ENCODE results near the gene CORO1C.

Gene CORO1C

DNA sequence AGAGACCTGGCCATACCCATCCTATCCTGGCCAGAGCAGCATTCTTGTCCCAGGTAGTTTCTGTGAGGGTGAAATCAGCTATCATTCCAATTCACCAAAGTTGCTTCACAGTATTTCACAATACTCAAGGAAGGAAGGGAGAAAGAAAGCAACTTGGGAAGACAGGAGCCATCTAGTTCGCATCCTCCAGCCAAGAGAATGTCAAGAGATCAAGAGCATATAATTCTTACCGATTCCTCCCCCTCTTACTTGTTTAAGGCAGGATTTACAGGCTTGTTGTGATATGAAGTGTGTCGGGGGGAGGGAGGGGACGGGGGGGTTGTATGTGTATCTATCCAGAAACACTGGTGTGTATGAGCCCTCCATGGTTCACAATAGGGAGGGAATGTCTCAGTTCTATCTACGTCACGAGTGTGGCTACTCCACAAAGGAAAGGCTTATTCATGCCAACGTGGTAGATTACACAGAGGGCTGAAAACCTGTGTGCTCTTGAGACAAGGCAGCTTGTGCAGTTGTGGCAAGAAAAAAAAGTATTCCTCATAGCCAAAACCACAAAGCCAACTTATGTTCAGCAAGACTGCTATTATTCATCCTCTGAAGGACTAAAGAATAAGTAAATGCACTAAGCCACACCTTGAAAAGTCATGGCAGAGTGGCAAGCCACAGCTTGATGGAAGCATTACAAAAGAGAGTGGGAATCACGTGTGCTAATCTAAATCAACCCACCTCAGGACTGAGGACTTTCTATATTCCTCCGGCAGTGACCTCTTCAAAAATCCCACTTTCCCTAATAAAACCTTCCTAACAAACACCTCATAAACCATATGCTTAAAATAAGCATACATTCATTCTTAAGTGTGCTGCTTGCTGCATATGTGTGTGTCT is 35.0 kb downstream of the CORO1C start:
- DNase-seq: peak; percentile 62

DNA sequence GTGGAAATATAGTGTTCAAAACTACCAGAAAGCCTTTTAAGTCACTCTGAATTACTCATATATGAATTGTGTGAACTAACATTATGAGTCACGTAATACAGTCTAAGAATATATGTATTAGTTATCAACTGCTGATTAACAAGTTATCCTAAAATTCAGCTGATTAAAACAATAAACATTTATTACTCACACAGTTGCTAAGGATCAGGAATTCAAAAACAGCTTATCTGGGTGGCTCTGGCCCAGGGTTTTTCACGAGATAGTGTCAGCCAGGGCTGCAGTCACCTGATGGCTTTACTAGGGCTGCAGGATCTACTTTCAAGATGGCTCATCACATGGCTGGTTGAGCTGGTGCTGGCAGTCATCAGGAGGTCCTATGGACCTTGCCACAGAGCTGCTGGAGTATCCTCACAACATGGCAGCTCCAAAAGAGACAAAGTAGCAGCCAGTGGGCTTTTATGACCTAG is 36.5 kb downstream of the CORO1C start:
- DNase-seq: peak; percentile 39

DNA sequence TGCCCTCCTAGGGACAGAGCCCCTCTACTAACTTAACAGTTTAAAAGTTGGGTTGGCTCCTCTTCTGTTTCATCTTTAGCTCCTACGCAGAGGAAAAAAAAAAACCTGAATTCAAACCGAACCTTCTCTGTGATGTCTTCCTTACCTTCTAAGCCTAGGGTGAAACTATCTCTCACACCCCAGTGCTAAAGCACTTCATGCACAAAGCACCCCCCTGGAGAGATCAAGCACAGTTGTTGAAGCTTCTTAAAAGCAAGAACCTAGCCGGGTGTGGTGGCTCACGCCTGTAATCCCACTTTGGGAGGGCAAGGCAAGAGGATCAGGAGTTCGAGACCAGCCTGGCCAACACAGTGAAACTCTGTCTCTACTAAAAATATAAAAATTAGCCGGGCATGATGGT is 37.6 kb downstream of the CORO1C start:
- no peak for DNase-seq

DNA sequence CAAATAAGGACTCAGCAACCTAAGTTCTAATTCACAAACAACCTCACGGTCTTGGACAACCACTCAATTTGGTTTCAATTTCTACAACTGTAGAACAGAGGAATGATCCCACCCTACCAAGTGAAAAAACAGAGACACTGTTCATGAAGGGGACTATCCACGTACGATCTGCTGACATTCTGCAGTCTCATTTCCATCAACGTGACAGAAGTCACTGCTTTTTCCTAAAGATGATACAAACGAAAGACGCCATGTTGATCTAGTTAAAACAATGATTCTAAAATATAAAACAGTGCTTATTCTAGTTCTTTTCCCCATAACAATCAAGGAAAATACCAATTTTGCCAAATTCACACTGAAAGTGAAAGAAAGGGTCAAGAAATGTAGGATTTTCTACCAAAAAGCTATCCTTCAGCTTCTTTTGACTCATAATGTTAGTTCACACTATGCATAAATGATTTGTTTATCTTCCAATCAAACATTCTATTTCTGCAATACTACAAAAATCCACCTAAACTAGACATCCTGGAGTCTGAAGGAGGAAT is 38.1 kb downstream of the CORO1C start:
- DNase-seq: no peak

DNA sequence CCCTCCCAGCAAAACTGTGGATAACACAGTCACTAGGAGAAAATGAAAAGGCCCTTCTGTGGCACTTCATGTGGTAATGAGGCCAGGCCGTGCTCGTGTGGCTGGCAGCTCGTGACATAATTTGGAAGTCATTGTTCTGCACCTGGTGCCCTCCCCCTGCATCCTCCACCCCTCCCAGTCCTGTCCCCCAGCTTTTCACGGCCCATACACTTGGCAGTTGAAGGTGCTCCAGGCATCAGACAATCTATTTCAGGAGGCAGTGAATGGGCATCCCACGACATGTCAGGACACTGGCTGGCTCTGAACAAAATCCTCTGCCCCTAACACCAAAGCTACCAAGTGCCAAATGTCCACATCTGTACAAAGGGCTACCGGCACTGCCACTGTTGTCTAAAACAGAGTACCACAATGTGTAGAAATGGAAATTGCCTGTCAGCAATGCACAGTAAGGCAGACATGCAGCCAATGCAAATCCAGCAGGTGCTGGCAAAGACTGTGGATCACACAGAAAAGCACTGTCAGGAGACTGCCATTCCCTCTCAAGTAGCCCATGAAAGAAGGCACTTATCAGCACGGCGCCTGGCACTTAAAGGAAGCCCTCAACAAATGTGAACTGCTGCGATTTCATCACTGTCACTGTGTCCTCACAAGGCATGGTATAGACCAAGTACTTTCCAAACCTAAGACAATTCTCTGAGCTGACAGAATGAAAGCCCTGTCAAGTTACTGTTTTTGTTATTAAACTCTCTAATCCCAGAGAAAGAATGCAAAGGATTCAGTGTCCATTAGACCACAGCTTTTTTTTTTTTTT is 39.1 kb downstream of the CORO1C start:
- DNase-seq: no peak

DNA sequence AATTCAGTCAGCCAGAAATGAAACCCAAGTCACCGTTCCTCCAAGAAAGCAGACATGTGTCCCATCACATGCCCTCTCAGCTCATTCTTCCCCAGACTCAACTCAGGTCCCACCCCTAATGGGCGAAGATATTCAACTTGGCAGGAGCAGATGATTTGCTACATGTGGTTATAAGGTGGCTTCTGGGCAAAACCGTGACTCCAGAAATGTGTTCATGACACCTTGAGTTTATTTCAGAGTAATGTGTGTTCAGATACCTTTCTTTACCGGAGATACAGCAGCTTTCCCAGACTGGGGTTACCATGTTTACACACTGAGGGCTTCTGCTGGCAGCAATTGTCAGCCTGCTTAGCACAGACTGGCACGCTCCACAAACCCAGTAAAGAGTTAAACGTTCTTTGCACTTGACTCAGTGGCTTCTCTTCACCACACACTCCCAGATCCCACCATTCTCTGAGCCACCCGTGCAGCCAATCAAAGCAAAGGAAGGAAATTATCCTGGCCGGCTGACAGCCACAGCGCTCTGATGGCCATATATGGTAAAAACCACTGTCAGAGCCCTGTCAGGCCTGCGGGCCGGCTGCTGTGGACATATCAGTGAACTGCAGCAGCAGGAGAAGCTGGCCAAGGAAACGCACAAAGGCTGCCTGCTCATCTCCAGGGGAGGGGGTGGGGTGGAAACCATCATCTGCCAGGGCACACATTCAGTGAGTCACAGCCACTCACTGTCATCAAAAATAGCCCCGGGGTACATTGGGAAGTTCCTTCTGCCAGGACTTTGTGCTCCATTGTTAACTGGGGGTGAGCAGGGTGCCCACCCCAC is 39.9 kb downstream of the CORO1C start:
- DNase-seq: peak; percentile 81

DNA sequence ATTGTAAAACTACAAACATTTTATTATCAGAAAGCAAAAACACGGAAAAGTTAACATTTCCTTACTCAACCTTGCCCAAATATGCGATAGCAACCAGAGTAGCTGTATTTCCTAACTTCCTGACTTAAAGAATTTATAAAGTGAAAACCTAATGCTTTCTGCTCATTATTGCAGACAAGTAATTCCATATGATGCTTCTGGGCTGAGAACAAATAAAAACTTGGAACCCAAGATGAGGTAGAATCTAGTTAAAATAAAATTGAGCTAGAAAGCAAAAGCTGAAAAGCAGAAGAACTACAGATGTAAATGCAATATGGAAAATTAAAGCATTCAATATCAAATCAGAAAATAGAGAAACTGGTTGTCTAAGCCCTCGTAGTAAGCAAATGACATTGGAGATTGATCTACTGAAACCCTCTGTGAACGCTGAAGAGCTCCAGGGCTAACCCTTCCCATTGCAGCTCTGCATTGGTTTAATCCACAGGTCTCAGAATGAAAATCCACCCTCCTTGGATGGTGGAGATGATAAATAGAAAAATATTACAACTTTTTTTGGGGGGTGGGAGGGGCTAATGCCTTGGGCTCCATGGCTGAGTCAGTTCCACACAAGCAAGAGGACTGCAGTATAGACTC is 40.7 kb downstream of the CORO1C start:
- DNase-seq: no peak

DNA sequence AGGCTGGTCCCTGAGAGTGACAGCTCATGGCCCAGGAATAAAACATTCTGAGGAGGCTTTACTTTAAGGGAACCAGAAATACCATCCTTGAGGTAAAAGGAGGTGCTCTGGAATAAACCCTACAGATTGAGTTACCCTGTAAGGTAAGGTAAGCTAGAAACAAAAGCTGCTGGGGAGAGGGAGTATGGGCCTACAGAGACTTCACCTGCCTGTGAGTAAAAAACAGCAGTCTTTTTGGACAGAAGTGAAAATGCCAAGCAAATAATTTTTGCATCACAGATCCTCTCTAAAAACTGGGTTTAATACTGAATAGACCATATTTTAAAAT is 41.2 kb downstream of the CORO1C start:
- DNase-seq: no peak

DNA sequence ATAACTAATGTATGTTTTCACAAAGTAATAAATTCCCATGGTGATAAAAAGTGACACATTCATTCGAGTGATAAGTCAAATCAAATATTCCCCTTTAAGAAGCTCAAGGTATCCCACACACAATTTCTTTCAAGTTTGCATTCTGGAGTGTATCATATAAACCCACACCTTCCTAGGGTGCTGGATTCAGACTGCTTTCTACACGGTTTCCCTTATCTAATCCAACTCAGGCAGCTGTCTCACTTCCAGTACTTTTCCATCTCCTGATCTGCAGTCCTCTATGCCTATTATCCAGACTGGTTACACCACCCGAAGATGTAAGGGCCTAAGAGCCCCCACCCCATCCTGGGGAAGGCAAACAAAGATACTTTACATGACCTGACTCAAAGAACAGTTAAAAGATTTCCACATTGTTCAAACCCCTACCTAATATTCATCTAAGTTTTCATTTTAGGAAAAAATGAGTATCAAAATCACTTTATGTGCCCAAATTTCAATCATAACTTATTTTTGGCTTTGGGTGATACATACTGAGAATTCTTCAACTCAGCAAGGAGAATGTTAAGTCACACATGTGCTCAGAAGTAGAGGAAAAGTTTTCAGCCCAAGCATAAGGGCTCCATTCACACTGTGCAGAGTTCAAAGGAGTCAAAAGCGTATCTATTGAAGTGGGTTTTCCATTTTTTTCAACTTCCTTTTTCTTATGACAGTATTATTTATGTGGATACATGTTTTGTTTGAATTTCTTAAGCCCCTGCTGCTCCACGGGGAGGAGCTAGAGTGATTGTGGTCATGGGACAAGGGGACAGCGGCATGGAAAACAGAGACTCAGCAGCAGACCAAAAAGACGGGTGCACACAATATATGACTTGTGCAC is 41.8 kb downstream of the CORO1C start:
- peak; percentile 50 for DNase-seq

DNA sequence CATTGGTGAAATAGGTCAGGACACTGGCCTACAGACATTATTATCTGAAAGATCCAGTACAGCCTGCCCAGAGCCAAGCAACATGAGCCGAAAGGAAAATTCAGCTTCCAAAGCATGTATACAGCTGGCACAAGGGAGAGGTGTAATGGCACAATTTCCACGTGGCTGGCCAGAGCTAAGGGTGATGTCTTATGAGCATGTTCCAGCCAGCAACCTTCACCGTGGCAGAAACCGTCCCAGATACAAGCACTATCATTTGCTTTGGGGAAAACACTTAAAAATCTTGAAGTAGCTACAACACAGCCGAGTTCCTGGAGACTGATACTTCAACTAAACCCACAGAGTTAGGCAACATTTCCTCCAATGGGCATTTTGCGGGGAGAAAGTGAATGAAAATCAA is 44.5 kb downstream of the CORO1C start:
- no peak for DNase-seq

DNA sequence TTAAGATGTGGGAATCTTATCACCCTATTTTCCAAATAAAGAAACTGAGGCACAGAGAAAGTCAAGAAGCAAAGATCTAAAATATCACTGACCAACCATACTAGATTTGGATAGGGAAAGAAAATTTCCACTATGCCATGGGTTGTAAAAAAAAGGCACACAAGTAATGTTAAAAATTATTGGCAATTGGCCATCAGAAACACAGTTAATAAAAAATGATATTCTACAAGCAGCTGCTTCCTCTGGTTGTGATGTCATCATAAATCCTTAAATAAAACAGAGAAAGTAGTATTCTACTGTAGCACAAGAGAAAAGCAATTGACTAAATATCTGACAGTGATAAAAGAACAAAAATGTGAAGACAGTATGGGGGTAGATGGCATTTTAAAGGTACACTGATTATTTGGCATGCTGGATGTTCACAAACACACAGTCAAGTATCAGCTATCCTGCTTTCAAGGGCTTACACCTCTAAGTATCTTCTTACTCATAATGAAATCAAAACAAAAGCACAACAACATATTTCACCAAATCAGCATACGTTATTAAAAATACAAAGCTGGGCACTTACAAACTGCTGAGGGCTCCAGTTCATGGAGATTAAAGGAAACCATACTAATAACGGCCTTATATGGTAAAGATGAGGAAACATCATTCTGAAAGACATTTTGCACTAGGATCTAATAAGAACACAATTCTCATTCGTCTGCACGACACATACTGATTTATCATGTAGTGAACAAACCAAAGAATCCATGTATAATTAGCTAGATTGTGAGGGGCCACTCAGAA is 45.7 kb downstream of the CORO1C start:
- no peak for DNase-seq

DNA sequence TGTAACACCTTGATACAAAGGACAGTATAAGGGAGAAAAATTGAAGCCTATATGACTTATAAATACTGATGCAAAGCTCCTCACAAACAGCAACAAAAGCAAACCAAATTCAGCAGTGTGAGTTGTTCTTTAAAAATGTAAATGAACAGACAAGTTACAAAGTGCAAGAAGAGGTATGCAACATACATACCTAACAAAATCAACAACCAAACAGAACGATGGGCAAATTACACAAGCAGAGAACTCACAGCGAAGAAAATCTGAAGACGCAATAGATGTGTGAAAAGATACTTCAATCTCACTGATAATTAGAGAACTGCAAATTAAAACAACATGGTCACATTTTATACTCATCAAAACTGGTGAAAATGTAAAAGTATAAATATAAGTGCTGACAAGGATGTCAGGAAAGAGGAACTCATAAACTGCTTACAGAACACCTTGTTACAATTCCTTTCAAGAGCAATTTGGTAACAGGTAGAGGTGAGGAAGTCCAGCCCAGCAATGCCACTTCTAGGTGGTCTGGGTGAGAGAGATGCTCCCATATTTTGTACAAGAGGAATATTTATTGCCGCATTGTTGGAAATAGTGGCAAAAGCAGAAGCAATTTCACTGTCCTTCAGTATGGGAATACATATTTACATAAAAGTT is 47.3 kb downstream of the CORO1C start:
- no peak for DNase-seq

DNA sequence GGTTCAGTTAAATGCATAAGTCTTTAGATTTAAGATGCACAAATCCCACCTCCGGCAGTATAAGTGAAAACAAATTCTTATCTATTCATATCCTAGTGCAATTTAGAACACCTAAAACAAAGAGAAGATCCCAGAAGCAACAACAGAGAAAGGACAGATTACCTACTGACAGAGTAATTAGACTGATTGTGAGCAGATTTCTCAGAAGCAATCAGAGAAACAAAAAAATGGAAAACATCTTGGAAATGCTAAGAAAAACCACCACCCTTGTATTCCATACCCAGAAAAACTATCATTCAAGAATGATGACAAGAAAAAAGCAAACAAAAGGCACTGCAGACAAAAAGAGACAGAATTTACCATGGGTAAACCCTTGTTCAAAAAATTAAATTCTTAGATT is 50.0 kb downstream of the CORO1C start:
- no peak for DNase-seq

DNA sequence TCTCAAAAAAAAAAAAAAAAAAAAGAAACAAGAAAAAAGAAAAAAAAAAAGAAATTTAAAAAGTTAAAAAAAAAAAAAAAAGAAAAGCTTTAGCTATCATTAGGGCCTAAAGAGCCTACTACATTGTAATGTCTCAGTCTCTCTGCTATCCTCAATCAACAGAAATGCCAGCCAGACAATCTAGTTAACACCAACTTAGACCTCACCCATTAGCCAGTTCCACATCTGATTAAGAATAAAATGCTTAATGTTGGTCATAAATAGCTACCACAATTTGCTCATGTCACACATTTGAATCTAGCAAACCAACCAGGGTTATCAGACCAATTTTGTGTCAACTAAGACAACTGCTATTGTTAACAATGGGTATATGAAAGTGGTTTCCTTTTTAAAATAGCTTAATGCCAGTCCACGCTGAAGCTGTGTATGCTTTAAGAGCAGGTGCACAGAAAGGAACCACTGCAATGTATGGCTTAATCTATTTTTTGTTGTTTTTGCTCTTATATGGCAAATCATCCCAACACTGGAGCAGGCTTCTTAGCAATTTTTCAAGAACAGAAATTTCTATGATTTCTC is 52.1 kb downstream of the CORO1C start:
- no peak for DNase-seq

DNA sequence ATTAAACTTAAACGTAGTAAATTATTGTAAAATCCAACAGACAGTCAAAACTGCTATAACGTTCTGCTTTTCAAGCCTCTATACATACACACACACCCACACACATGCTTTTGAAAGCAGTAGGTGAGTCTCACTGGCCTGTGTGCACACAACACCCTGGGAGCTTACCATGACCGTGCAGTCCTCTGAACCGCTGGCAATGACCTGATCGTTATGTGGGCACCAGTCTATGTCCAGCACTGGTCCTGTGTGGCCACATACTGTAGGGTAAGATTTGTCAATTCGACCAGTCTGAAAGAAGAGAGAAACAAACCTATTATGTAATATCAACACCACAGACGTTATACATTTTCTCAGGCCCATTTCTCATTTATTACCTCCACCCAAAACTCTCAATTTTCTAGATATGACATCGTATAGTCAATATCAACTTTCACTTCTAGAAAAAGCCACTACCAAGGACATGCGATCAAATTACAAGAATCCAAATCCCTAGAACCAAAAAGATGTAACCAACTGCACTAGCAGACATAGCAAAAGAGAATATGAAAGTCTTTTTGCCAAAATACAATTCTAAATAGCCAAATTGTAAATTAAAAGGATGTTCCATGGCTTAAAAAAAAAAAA is 53.1 kb downstream of the CORO1C start:
- no peak for DNase-seq

DNA sequence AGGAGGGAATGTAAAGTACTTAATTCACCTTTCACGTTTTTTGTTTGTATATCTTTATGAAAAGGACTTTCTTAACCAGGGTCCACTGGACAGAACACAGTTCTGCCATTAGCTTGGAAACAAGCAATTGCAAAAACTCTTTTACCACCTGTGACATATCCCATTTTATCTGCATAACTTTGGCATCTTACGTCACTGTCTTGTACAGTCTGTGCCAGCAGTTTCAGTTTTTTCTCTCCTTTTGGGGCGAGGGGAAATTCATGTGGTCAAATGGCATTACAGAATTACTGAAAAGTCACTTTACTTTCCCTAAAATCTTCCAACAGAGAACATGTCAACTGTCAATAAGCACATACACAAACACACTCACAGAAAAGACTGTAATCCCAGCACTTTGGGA is 53.9 kb downstream of the CORO1C start:
- DNase-seq: no peak

DNA sequence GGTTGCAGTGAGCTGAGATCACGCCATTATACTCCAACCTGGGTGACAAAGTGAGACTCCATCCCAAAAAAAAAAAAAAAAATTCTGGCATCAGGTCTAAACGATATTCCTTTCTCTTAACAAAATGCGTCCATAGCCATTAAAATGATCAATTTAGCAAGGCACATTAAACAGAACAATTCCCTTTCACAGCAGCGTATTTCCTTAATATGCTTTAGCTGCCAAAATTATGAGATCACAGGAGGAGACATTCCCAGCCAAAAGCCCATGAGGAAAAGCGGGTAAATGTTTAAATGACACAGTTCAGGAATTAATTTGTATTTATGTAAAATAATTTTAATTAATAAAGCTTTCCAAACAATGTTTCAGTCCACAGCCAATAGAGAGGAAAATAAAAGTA is 54.6 kb downstream of the CORO1C start:
- no peak for DNase-seq

DNA sequence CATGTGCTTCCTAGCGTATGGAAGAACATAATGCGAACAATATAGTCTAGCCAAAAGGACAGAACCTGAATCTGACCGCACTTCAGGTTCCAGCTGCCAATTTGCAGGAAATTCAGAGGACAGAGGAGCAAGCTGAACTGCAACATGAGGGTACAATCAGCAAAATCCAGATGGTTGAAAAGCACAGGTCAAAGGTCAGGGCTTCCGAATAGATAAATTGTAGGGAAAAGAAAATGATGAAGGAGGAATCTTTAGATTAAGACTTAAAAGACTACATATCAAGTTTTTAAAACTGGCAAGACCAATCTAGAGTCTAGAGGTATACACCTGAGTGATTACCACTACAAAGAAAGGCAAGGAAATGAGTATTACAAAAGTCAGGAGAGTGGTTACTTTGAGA is 55.5 kb downstream of the CORO1C start:
- DNase-seq: no peak

DNA sequence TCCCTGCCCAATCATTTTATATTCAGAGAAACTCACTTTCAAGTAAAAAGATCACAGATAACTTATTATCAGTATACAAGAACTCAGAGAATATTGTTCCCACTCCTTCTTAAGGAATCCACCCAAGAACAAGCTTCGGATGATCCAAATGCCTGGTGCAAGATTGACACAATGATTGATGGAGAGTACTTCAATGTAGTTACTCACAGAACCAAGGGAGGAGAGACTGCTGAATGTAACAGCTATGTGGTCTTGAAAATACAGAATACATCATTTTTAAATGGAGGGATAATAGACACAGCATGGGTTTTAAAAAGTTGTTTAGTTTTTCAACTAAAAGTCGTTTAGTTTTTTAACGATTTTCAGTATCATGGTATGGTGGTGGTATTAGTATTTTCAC is 59.3 kb downstream of the CORO1C start:
- DNase-seq: no peak

Data from stimulated activated CD8-positive, alpha-beta memory T cell treated with anti-CD3 and anti-CD28 coated beads, Interleukin-4, amount 100 ng/mL, for 48 hours (primary cell).